NCI-H82 (cell line): ENCODE data around the gene COL11A1.
"Not testable (repeated sequence)": the region's sequence is repeated elsewhere in the genome, so short reads cannot be mapped to it uniquely, and the experiment has no call there.

Source experiments
- DNase-seq: peaks from one replicate; lab custom pipeline; 2025; lab: John Stamatoyannopoulos, UW

Gene COL11A1

GRCh38 chr1:102836991-102837390 is 271.3 kb downstream of the COL11A1 start:
- DNase-seq, result no peak

GRCh38 chr1:102834688-102835320 is 273.5 kb downstream of the COL11A1 start:
- DNase-seq, result no peak

GRCh38 chr1:102833151-102833550 is 275.2 kb downstream of the COL11A1 start:
- DNase-seq, result no peak

- DNase-seq, result not testable (repeated sequence)
These were observed 281.6 kb downstream of the COL11A1 start for GRCh38 chr1:102826706-102827105.
